Activated CD8-positive, alpha-beta memory T cell treated with anti-CD3 and anti-CD28 coated beads for 48 hours (primary cell): Measurements from ENCODE around the gene MGAT4D.
"Not testable (repeated sequence)": the region's sequence is repeated elsewhere in the genome, so short reads cannot be mapped to it uniquely, and the experiment has no call there.

Experiments
- DNase-seq, 3 experiments: peaks; one replicate each; pipeline ENCODE4 v3.0.0-alpha.2; 2020; ENCODE audit warnings: low read depth in 2 of 3, low spot score in 2 of 3

The MGAT4D gene

GRCh38 chr4:140444347-140444746 is 53.7 kb downstream of the MGAT4D start:
- DNase-seq, result not testable (repeated sequence)

- no peak for DNase-seq
These were observed 58.4 kb downstream of the MGAT4D start for GRCh38 chr4:140439644-140440142.

- DNase-seq, result no peak
These were observed 70.1 kb downstream of the MGAT4D start for GRCh38 chr4:140427919-140428471.

- DNase-seq, result peak; percentile 27 to 35 (median 31)
These were observed 70.8 kb downstream of the MGAT4D start, which contains the start of gene CLGN for GRCh38 chr4:140427106-140427918. CLGN (minus strand) TSS chr4:140427648; CDS start chr4:140413078, 14,570 bp downstream.

- no peak for DNase-seq
These were observed 71.4 kb downstream of the MGAT4D start for GRCh38 chr4:140426610-140427105.

GRCh38 chr4:140423106-140423505 is 75.0 kb downstream of the MGAT4D start:
- DNase-seq, result no peak

GRCh38 chr4:140413130-140413969 is 84.7 kb downstream of the MGAT4D start:
- DNase-seq, result not testable (repeated sequence)

GRCh38 chr4:140408974-140409373 is 89.1 kb downstream of the MGAT4D start:
- DNase-seq, result no peak

- DNase-seq, result no peak
These were observed 91.8 kb downstream of the MGAT4D start for GRCh38 chr4:140406292-140406691.

- no peak for DNase-seq
These were observed 98.0 kb downstream of the MGAT4D start for GRCh38 chr4:140400111-140400510.

- no peak for DNase-seq
These were observed 102.4 kb downstream of the MGAT4D start for GRCh38 chr4:140395668-140396067.
